HG03135 (cell line): ENCODE data around the gene PSMD11.

Experiments
- ATAC-seq: cut with Tn5 transposase; IDR thresholded peaks from one replicate; pipeline ENCODE4 v1.9.1; 2021; ENCODE audit warnings: mild to moderate bottlenecking, moderate library complexity; ENCODE audit not compliant: unreplicated experiment

PSMD11 gene

DNA sequence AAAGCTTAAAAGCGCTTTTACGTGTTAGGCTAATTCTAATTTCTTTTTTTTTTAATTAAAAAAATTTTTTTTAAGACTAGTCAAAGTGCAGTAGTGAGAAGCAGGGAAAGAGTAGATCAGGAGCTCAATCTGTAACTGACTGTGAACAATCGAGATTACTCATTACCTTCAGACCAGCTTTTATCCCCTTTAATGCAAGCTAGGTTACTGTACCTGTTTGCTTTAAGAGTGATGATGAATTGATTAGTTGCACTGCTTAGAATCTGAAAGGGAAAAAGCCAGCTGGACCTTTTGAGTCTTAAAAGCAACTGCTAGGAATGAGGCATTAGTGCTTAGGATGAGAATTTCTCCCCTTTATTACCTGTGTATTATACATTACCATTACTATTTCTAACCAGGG lies 19.0 kb downstream of the PSMD11 start:
- no peak for ATAC-seq

DNA sequence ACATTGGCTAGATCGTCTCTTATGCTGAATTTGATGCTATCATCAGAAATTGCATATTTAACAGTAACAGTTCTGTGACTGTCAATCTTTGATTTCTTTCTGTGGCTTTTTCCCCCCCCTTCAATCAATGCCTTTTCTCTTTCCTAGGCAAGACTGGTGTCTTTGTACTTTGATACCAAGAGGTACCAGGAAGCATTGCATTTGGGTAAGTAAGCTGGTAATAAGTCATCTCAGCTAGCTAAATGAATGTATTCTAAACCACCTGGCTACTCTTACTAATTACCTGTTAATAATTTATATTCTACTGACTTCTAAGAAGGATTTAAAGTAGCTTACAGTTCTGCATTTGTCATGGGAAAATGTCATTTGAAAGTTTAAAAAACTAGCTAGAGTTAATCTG lies 20.1 kb downstream of the PSMD11 start:
- no peak for ATAC-seq

GRCh38 chr17:32467949-32468348 lies 23.6 kb downstream of the PSMD11 start:
- no peak for ATAC-seq

DNA sequence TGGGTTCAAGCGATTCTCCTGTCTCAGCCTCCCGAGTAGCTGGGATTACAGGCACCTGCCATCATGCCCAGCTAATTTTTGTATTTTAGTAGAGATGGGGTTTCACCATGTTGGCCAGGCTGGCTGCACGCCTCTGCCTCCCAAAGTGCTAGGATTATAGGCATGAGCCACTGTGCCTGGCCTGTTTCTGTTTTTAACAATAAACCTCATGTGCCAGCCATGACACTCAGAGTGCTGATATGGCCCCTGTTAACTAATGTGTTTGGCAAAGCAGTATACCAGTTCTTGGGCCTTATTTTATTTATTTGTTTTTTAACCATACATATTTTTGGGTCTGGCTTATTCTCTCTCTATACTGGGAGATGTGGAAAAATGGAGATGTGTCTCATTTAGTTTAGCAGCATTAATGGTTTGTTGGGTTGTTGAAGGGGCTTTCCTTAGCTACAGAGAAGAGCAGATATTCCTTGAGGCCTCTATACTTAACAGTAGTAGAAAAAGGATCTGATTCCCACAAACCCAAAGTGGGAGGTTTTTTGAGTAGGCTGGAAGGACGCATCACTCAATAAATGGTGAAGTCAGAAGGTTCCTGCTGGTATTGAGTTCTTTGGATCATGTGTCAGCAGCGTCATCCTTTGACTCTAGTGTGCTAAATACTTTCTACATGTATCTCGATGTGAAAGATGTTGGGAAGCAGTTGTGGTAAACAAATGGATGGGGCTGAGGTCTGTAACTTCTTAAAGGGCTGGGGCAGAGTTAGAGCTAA lies 26.3 kb downstream of the PSMD11 start:
- no peak for ATAC-seq

GRCh38 chr17:32471652-32472051 lies 27.3 kb downstream of the PSMD11 start:
- no peak for ATAC-seq

DNA sequence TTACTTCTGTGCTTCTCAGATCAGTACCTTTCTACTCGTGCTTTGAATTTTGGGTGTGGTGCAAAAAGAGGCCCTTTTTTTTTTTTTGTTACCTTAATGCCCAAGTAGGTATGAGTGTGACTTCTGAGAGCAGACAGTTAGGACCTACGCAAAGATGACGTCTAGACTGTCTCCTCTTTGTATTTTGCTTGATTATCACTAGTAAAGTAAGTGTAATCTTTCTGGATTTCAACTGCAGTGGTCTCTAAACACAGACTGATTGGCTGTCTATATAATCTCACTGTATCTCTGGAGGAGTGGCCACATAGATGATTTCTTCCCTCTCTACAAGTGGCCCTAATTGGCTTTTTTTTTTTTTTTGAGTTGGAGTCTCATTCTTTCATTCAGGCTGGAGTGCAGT lies 30.9 kb downstream of the PSMD11 start:
- no peak for ATAC-seq

DNA sequence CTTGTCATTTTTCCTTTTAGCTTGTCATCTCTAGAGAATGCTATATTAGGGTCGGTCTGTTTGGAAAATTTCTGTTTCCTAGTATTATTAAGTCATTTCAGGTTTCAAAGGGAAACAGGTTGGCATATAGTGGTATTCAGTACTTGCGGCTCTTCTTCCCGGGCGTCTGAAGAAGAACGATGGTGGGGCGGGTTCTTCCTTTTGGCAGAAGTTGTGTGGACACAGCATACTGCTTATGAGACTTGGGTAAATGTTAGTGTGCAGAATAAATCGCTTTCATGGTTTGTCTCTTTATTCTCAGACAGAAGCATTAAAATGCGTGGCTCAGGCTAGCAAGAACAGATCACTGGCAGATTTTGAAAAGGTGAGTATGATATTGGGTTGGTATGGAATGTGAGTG lies 32.9 kb downstream of the PSMD11 start:
- no peak for ATAC-seq

DNA sequence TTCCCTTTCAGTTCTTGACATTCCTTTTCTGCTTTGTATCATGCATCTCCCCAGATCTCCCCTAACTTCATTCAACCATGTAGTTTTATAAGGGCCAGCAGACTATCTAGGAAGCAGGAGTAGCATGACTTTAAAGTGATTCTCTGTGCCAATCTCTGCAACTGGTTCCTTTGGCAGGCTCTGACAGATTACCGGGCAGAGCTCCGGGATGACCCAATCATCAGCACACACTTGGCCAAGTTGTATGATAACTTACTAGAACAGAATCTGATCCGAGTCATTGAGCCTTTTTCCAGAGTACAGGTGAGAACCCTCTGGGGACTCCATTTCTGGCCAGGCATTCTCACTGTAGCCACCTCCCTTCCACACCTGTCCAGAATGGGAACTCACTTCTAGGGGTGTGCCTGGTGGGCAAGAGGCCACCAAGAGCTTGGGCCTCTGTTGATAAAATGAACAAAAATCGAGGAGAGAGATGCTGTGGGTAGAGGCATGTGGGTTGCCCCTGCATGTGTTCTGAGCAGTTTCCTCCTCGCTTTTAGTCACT lies 34.8 kb downstream of the PSMD11 start:
- ATAC-seq = no peak

- ATAC-seq = no peak
These were observed 36.9 kb downstream of the PSMD11 start for GRCh38 chr17:32481193-32481592.

GRCh38 chr17:32482568-32483320 lies 38.4 kb downstream of the PSMD11 start:
- ATAC-seq = no peak

DNA sequence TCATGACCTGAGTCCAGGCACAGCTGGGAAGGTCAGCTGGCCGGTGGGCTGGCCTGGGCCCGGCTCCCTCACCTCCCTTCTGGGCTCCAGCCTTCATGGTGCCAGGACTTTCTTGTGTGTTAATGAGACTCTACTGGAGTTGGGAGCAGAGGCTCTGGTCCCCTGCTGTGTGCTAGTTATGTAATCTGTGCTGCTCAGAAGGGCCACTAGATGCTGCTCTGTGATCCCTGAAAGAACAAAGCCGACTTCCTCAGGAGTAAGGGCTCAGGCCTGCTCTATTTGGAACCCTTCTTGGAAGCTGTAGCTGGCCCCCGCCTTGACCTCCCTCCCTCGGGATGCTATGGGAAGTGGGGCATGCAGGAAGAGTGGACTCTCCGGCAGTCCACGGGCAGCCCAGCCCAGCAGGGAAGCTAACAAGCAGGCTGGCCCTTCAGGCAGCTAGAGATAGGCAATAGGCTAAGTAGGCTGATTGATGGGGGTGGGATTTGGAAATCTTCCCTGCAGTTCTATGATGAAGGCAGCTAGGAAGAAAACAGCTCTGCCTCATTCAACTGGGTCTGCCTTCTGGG lies 39.2 kb downstream of the PSMD11 start:
- no peak for ATAC-seq

DNA sequence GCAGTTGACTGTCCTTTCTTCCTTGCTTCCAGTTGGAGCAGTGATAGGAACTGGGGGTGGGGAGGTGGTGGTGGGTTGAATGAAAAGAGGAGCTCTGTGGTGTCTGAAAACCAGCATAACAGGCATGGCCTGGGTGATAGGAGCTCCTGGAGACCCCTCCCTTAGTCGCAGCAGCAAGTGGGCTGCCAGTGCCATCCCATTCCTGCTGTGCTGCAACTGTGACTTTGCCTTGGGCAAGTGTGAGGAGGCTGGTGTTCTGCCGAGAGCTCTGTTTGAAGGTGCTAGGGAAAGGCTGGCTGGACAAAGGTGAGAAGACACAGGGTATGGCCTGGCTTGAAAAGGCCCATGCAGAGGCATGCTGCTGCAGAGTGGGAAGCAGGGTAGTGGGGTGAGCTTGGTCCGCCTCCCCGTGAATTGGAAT lies 39.7 kb downstream of the PSMD11 start:
- no peak for ATAC-seq

DNA sequence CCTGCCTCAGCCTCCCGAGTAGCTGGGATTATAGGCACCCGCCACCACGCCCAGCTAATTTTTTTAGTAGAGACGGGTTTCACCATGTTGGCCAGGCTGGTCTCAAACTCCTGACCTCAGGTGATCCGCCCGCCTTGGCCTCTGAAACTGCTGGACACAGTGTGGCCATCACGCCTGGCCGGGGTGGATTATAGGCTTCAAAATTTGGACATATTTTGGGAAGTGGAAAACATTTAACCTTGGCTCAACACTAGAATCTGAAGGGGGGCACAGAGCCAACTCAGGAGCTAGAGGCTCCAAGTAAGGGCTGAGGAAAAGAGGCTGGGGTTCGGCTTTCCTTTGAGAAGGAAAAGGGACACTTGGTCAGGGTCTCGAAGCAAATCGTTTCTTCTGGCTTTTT lies 40.3 kb downstream of the PSMD11 start:
- no peak for ATAC-seq

DNA sequence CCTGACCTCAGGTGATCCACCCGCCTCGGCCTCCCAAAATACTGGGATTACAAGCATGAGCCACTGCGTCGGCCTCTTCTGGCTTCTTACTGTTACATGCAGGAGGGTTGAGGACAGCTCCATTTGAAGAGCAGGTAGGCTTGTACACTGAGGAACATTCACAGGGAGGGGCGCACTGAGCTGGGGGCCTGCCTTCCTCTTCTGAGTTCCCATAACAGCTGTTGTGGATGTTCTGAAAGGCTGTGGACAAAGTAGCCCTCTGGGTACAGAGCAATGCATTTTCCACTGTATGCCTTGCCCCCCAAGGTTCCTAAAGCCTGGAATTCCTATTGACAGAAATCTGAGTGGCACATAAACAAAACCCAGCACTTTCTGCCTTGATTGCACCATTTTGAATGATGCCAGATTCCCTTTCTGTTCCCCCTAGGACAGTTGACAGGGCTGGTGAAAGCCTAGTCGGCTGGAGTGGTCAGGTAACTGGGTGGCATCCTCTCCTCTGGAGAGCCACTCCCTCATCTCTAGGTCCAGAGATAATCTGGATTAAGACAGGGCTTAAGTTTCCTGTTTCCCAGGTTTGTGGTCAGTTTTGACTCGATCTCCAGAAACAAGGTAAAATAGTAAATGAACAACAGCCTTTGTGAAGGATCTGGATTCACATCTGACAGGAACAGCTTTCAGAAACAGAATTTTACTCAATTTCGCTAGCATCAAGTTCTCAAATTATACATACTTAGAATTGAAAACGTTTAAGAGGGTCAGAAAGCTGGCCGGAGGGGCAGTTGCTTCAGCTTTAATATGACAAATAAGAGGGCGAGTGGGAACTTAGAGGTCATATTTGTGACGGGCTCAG lies 41.2 kb downstream of the PSMD11 start:
- ATAC-seq = no peak

- ATAC-seq = peak; percentile 50
These were observed 41.9 kb downstream of the PSMD11 start for GRCh38 chr17:32486111-32486700.

DNA sequence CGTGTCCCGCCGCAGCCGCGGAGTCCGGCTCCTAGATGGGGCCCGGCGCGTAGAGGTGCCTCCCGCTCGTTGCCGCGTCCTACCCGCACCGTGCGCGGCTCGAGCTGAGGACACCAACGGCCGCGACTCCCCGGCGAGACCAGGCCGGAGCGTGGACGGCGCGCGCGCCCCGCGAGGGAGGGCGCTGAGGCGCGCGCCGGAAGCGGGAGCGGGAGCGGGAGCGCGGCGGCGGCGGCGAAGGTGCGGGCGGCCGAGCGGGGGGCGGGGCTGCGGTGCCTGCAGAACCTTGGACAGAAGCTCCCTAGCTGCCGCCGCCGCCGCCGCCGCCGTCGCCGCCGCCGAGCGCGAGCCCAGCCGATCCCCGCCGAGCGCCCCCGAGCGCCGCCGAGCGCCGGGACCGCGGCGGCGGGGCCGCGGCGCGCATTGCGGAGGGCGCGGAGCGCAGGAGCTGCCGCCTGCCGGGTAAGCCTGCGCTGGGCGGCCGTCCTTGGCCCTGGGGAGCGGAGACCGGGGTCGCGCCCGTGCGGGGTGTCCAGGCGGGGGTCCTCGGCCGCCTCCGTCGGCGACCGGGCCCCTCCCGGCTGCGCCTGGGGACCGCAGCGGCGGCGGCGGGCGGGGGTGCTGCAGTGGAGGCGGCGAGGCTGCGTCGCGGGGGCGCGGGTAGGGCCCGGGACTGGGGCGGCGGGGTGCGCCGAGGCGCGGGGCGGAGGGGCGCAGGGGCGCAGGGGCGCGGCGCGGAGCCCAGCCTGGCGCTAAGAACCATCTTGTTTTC lies 42.6 kb downstream of the PSMD11 start, which contains the start of gene CDK5R1:
Gene CDK5R1 (plus strand): TSS at position 293 of the 772 bp plus-strand sequence. CDS start 628 bp downstream, outside the sequence.
- peak; percentile 50 for ATAC-seq

DNA sequence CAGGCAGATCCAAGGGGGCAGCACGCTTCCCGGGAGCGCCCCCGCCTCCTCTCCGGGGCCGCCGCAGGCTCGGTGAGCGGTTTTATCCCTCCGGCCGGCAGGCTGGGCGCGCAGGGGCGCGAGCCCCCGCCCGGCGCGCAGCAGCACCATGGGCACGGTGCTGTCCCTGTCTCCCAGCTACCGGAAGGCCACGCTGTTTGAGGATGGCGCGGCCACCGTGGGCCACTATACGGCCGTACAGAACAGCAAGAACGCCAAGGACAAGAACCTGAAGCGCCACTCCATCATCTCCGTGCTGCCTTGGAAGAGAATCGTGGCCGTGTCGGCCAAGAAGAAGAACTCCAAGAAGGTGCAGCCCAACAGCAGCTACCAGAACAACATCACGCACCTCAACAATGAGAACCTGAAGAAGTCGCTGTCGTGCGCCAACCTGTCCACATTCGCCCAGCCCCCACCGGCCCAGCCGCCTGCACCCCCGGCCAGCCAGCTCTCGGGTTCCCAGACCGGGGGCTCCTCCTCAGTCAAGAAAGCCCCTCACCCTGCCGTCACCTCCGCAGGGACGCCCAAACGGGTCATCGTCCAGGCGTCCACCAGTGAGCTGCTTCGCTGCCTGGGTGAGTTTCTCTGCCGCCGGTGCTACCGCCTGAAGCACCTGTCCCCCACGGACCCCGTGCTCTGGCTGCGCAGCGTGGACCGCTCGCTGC lies 43.3 kb downstream of the PSMD11 start:
- ATAC-seq = no peak

GRCh38 chr17:32488177-32488542 lies 43.9 kb downstream of the PSMD11 start:
- ATAC-seq = no peak

DNA sequence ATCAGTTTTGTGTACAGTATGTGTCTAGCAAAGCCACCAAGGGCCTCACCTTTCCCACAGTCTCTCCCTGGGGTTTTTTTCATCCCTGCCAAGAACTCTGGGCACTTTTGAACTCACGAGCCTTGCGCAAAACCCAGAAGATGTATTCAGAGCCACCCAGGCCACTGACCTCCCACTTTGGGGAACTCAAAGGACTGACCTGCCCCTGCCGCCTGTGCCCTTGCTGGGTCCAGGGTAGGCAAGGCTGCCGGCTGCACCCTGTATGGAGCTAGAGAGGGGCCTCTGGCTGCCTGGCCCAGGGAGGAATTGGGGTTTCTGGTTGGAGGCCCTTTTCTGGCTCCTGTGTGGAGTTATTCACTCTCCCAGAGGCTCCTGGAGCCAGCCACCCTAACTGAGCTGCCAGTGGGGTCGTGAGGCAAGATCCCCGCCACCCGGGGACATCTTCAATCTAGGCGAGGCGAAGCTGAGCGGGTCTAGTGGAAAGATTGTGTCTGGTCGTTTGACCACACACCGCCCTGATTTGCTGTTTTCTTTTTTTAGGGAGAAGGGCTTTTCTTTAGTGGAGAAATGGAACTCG lies 44.4 kb downstream of the PSMD11 start:
- no peak for ATAC-seq
